8988T (cell line): ENCODE measurements around the gene AMOTL2.

Experiments used
- DNase-seq: peaks from one replicate; pipeline ENCODE4 v3.0.0; 2011

The AMOTL2 gene

GRCh38 chr3:134330883-134331810 is 43.1 kb downstream of the AMOTL2 start:
- no peak for DNase-seq

- no peak for DNase-seq
Observed at GRCh38 chr3:134328846-134329245, 45.4 kb downstream of the AMOTL2 start.

GRCh38 chr3:134328147-134328591 is 46.1 kb downstream of the AMOTL2 start:
- DNase-seq, result no peak

GRCh38 chr3:134327594-134327975 is 46.7 kb downstream of the AMOTL2 start:
- no peak for DNase-seq

GRCh38 chr3:134326760-134327593 is 47.3 kb downstream of the AMOTL2 start:
- DNase-seq, result no peak

- peak; percentile 56 for DNase-seq
Observed at GRCh38 chr3:134326126-134326525, 48.1 kb downstream of the AMOTL2 start.

GRCh38 chr3:134325706-134326105 is 48.5 kb downstream of the AMOTL2 start:
- DNase-seq, result no peak

- no peak for DNase-seq
Observed at GRCh38 chr3:134325061-134325705, 49.1 kb downstream of the AMOTL2 start.

GRCh38 chr3:134323966-134324962 is 50.0 kb downstream of the AMOTL2 start:
- DNase-seq, result no peak

- no peak for DNase-seq
Observed at GRCh38 chr3:134322286-134322685, 52.0 kb downstream of the AMOTL2 start.

- peak; percentile 52 for DNase-seq
Observed at GRCh38 chr3:134320749-134321148, 53.5 kb downstream of the AMOTL2 start.

- no peak for DNase-seq
Observed at GRCh38 chr3:134319931-134320330, 54.3 kb downstream of the AMOTL2 start.

- DNase-seq, result no peak
Observed at GRCh38 chr3:134318166-134318565, 56.1 kb downstream of the AMOTL2 start.

GRCh38 chr3:134317106-134317947 is 56.9 kb downstream of the AMOTL2 start:
- DNase-seq, result no peak

- no peak for DNase-seq
Observed at GRCh38 chr3:134315286-134316106, 58.8 kb downstream of the AMOTL2 start.

GRCh38 chr3:134314588-134315285 is 59.5 kb downstream of the AMOTL2 start:
- DNase-seq, result no peak

- DNase-seq, result no peak
Observed at GRCh38 chr3:134313847-134314587, 60.2 kb downstream of the AMOTL2 start.
